Measurements from ENCODE around the gene EXOC2. TPM values are rescaled to one million over a fixed set of nuclear protein-coding genes. Genes with fewer than 3 reads are reported as not detected.

EXOC2 gene
- total RNA-seq, 4 donors from 2014 or later = 20.9 to 28.5 (median 24.6) TPM

- intact Hi-C loops (cut with DNase I) = no loop called here
- Histone ChIP-seq H3K27me3 (peaks cover 0 to 24% (median 0%) of the 10 kb centered on the region in 4 donors), H3K27ac (replicated peaks in 1 of 4) (no peak overlapping the region), H3K36me3 (no peaks in the 10 kb centered on the region), H3K4me3 (no peak overlapping the region), H3K4me1 (no peaks in the 10 kb centered on the region), H3K9me3 (no peaks in the 10 kb centered on the region)
- no peak for TF ChIP-seq CTCF (IDR thresholded peaks at IDR 0.05)
- no peak for TF ChIP-seq POLR2A (IDR thresholded peaks at IDR 0.05; ENCODE audit: low read depth)
- TF ChIP-seq POLR2AphosphoS5 (IDR thresholded peaks at IDR 0.05) = no peak
- no peak for TF ChIP-seq EP300 (IDR thresholded peaks at IDR 0.05)
- WGBS = 35% methylated on average over 18 of the region's 19 CpGs
- DNase-seq (ENCODE audit: extremely low spot score) = no peak
These were observed 218.3 kb downstream of the EXOC2 start for GRCh38 chr6:474453-475185.

- TF ChIP-seq EP300 (IDR thresholded peaks at IDR 0.05) = no peak
- TF ChIP-seq POLR2AphosphoS5 (IDR thresholded peaks at IDR 0.05) = no peak
- no peak for TF ChIP-seq CTCF (IDR thresholded peaks at IDR 0.05)
- no peak for TF ChIP-seq POLR2A (IDR thresholded peaks at IDR 0.05; ENCODE audit: low read depth)
- Histone ChIP-seq H3K36me3 (no peaks in the 10 kb centered on the region), H3K4me3 (no peak overlapping the region), H3K9me3 (no peaks in the 10 kb centered on the region), H3K27me3 (peaks cover 0 to 24% (median 0%) of the 10 kb centered on the region in 4 donors), H3K27ac (replicated peaks in 1 of 4) (no peak overlapping the region), H3K4me1 (no peaks in the 10 kb centered on the region)
- DNase-seq (ENCODE audit: extremely low spot score) = no peak
- 80% methylated on average over 25 of the region's 27 CpGs for WGBS
- intact Hi-C loops (cut with DNase I) = no loop called here
These were observed 219.0 kb downstream of the EXOC2 start for GRCh38 chr6:473768-474452.

- WGBS = 79% methylated on average over 3 of the region's 3 CpGs
- Histone ChIP-seq H3K27me3 (peaks cover 0 to 24% (median 0%) of the 10 kb centered on the region in 4 donors), H3K27ac (replicated peaks in 1 of 4) (no peak overlapping the region), H3K4me3 (no peak overlapping the region), H3K4me1 (no peaks in the 10 kb centered on the region), H3K36me3 (no peaks in the 10 kb centered on the region), H3K9me3 (no peaks in the 10 kb centered on the region)
- intact Hi-C loops (cut with DNase I) = no loop called here
- TF ChIP-seq POLR2AphosphoS5 (IDR thresholded peaks at IDR 0.05) (no peak), CTCF (IDR thresholded peaks at IDR 0.05) (no peak), EP300 (IDR thresholded peaks at IDR 0.05) (no peak), POLR2A (IDR thresholded peaks at IDR 0.05; ENCODE audit: low read depth) (no peak)
- DNase-seq (ENCODE audit: extremely low spot score) = no peak
These were observed 219.6 kb downstream of the EXOC2 start for GRCh38 chr6:473356-473755.

- WGBS = 76% methylated on average over 13 of the region's 16 CpGs
- H3K27ac ChIP-seq (replicated peaks in 1 of 4) = no peak overlapping the region
- intact Hi-C loops (cut with DNase I) = no loop called here
- TF ChIP-seq EP300 (IDR thresholded peaks at IDR 0.05) (no peak), POLR2A (IDR thresholded peaks at IDR 0.05; ENCODE audit: low read depth) (no peak), CTCF (IDR thresholded peaks at IDR 0.05) (no peak), POLR2AphosphoS5 (IDR thresholded peaks at IDR 0.05) (no peak)
- no peaks in the 10 kb centered on the region for H3K4me1 ChIP-seq
- no peaks in the 10 kb centered on the region for H3K9me3 ChIP-seq
- H3K36me3 ChIP-seq = no peaks in the 10 kb centered on the region
- peaks cover 0 to 40% (median 0%) of the 10 kb centered on the region in 4 donors for H3K27me3 ChIP-seq
- no peak for DNase-seq (ENCODE audit: extremely low spot score)
- H3K4me3 ChIP-seq = no peak overlapping the region
These were observed 222.0 kb downstream of the EXOC2 start for GRCh38 chr6:470901-471448.

Data from esophagus muscularis mucosa (tissue), 4 donors.